OCI-LY1 (cell line): ENCODE measurements around the gene HTR6.

Source experiments
- CTCF ChIP-seq: fragments of 200-600 bp; sonication (generic), shearing (Covaris generic); IDR thresholded peaks from 2 replicates; pipeline ENCODE4 v1.5.1; 2017; ENCODE audit warnings: mild to moderate bottlenecking, antibody characterized with exemption, low read length, moderate library complexity, mixed read lengths
- EZH2 ChIP-seq: fragments of 200-600 bp; sonication (generic), shearing (Covaris generic); IDR thresholded peaks from 2 replicates; pipeline ENCODE4 v1.8.0; 2017; ENCODE audit warnings: borderline replicate concordance, mixed run types, mild to moderate bottlenecking, antibody characterized with exemption, low read length, moderate library complexity, mixed read lengths

DNA sequence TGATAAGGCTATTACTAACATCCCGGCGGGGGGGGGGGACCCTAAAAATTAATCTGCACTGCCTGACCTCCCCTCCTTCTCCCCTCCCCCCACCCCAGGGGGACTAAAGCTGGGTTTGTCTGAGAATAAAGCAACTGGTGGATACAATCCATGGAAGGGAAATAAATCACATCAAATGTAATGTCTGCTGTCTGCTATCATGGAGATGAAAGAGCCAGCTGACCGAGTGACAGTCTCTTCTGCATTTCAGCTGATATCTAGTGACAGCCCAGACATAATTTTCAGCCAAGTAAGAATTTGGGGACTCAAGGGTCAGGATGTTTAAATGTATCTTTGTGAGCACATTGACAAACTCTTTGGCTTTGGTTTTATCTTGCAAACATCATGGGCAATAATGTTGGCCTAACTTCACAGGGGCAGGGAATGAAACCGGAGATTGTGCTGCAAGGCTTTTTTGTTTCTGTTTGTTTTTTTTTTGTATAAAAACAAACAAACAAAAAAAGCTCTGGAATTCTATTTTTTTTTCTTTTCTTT is 44.7 kb downstream of the HTR6 start:
- TF ChIP-seq CTCF = no peak
- no peak for TF ChIP-seq EZH2
